HG03521 (cell line): ENCODE measurements around the gene RND3.

Experiments used
- ATAC-seq: cut with Tn5 transposase; IDR thresholded peaks from one replicate; pipeline ENCODE4 v1.9.1; 2021; ENCODE audit warnings: mild to moderate bottlenecking, moderate library complexity; ENCODE audit not compliant: unreplicated experiment

RND3 gene, protein sequence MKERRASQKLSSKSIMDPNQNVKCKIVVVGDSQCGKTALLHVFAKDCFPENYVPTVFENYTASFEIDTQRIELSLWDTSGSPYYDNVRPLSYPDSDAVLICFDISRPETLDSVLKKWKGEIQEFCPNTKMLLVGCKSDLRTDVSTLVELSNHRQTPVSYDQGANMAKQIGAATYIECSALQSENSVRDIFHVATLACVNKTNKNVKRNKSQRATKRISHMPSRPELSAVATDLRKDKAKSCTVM

DNA sequence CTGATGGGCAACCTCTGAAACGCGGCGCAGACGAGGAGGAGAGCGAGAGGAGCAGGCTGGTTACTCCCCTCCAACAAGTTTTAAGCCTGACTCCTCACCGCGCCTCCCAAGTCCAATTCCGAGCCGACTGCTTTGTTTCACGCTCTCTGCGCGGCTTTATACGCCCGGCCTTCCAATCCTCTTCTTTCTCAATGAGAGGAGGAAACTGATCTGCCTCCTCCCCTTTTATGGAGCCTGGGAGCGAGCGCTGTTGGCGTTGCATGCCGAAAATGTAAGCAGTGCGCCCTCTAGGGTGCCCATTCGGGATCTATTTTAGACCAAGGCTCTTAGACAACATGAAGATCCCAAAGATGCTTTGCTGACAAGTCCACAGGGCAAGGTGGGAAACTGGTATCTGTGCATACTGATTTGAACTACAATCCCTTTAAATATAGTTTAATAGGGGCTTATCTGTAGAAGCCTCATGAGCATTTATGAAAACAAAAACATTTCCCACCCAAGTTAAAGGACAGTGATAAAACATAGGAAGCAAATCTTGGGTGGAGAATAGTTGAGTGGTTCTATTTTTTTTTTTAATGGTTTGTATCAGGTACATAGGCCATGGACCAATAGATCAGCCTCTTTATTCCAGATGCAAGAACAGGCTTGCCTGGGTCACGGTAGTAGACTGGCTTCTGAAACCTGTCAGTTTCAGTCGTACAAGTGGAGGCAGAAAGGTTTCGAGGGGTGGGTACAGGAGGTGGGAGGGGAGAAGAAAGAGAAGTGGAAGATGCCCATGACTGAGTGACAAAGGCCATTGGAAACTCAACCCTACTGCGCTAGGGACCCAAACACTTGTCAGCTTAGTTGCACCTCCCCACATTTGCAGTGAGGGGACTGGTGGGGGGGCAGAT lies at the start of gene RND3:
Gene RND3, minus strand, starts transcription at position 131 of the 893 bp plus-strand sequence. CDS start 250 bp downstream, outside the sequence.
- ATAC-seq: peak; percentile 61

DNA sequence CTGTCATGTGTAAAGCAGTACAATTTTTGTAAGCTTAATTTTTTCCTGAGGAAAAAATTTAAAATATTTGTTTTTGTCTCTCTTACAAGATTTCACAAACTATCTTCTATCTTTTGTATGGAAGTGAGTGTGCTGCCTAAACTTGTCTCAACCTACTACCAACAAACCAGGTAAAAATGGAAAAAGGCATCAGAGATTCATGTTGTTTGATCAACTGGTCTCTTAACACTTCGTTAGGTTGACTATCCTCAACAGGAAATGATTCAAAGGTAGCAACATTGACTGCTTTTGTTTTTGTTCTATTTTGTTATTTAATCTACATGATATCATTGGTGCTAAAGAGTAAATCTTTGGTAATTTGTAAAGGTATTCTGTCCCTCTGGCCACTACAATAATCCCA lies 47.7 kb upstream of the RND3 start:
- no peak for ATAC-seq

DNA sequence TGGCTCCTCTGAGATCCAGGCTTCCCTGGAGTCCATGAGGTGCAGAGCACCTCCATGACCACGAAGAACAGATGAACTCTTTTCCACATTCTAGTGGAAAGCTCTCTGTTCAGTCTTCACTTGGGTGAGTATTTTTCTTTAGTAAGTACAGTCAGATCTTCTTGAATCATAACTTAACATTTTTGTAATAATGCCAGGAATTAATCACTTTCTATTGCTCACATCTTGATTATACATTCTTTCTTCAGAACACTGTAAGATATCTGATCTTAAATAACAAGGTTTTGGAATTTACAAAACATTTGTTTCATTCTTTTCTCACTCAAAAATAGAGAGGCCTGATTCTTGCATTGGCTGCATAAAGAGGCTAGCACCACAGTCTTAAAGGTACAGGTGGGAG lies 45.4 kb upstream of the RND3 start:
- ATAC-seq: no peak

DNA sequence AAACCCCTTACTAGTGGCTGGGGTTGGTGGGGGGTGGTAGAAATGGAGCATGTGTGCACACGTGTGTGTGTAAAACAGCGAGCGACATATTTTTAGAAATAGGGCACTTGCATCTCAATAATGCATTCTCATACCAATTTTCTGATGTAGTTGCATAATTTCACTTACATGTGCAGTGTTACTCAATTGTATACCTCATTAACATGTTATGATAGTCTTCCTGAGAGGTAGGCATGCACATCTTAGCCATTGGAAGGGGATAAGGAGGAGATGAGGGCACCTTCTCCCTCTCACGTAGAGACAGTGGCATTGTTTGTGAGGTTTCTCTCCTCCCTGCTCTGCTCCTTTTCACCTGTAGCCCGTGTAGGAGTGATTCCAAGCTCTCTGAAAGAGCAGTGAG lies 44.6 kb upstream of the RND3 start:
- ATAC-seq: no peak

DNA sequence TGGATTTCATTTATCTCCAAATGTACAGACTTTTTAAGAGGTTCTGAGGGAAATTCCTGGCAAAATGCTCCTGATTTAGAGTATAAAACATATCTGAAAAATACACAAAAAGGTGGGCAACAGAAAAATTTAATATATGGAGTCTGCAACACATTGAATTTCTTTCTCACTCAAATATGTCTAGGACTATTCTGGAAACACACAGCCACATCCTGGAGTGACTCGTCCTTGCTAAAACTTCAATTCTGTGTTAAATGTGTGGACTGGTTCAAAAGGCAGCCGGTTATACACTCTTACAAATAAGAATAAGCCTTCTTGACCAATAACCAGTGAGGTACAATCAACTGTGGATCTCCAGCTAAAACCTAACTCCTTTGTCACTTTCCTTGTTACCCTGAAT lies 44.1 kb upstream of the RND3 start:
- no peak for ATAC-seq

DNA sequence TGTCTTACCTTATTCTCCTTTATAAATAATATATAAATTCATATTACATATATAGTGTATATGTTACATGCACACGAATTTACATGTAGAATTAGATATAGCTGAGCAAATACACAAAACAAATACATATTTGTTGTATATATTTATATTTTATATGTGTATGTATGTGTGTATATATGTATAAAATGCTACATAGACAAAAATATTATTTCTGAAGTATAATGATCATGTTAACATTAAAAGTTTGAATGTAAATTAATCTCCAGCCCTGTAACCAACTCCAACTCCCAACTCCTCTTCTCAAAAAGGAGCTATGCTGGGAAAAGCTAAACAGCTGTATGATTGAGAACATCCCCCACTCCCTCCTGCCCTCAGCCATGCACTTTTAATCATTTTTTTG lies 42.7 kb upstream of the RND3 start:
- no peak for ATAC-seq

DNA sequence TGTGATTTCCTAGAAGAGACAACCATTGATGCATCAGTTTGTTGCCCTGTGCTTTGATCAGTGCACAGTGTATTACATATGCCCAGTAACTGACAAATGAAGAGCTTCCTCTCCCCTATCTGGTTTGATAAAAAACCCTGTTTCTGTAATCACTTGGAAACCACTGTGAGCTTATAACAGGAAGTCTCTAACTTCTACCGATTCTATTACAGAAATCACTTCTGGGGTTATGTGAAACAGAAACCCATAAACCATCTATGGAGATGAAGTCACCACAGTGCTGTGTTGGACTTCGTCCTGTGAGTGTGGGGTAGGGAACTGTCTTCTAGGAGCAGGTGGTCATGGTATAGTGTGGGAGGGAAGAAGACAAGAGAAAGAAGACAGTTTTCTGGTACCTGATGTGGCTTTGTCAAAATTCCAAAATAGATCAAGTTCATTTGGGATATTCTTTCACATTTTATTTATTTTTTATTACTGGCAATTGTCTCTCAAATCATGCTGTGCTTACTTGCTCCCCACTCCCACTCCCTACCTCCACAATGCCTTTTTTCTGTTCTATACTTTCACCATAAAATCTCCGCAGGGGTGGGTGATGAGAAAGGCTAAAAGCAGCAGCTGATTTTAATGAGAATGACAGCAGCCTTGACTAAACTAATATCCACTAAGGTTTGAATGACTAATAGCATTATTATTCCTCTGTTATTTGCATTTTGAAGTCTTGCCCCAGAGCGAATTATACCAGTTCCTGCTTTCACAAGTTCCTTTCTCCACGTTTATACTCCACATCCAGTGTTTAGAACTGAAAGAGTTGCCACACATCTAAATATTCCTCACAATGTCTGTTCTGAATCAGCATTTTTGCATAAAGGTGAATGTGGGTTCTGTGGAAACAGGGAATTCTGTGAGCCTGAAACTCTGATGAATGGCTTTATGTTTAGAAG lies 41.7 kb upstream of the RND3 start:
- ATAC-seq: peak; percentile 91

DNA sequence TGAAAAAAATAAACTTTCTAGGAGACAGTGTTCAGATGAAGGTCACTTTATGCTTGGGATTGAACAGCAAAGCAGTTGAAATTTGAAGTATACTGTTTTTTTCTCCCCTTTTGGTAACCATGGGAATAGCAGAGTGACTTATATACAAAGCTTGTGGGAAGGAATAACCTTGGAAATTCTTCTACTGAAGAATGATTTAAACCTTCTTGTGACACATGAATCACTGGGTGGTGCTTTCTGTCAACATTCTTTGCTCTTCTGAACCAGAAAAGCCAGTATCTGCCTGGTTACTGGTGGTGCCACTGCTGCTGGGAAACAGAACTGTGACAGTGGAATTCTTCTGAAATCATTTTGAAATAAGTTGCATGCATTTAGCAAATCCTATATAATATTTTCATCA lies 39.4 kb upstream of the RND3 start:
- no peak for ATAC-seq

DNA sequence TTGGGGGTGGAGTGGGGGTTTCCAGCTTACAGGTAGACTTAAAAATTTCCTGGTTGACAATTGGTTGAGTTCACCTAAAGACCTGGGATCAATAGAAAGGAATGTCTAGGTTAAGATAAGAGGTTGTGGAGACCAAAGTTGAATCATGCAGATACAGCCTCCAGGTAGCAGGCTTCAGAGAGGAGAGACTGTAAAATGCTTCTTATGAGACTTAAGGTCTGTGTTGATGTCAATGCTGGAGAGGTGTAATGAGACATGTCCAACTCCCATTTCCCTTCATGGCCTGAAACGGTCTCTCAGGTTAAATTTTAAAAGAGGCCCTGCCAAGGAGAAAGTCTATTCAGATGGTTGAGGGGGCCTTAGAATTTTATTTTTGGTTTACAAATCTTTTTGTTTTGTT lies 38.5 kb upstream of the RND3 start:
- ATAC-seq: no peak

DNA sequence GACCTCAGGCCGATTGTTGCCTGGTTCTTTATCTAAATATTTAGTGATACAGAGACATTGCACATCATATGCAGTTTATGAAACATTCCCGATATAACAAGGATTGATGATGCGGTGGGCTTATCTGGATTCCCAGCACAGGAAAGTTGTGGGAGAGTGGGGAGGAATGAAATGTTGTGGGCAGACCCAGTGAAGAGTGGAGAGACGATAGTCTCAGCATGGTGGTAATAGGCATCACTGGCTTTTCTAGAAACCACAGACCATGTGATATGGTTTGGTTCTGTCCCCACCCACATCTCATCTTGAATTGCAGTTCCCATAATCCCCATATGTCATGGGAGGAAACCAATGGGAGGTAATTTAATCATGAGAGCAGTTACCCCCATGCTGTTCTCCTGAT lies 34.8 kb upstream of the RND3 start:
- ATAC-seq: no peak

DNA sequence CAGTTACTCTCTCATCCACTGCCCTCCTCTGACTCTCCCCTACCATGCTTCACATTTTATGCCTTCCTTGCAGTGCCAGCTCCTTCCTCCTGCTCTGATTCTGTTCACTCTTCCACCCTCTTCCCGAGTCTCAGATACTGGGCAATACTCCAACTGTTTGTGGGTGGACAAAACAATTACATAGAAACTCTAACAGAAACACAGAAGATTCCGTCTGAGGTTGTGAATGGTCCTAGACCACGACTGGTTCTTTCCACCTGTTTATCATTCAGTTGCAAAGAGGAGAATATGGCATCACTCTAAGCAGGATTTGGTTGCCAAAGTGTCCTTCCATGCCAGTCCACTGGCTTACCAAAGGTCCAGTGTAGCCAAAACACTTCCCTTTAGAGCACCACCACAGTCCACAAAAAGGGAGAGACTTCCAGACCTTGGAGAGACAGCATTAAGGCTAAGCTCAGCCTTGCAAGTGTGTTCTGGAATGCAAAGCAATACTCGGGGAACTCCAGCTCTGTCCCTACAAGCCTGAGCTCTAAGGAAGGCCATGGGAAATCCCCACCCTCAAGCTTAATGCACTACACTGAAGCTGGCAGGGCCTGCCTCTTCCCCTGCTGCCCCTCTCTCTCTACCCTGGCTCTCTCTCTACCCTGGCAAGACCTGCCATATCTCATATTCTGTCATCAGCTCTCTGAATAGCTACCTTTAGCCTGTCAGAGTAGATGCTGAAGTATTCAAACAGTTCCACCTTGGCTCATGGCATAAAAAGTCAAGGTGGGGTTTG lies 33.6 kb upstream of the RND3 start:
- no peak for ATAC-seq

DNA sequence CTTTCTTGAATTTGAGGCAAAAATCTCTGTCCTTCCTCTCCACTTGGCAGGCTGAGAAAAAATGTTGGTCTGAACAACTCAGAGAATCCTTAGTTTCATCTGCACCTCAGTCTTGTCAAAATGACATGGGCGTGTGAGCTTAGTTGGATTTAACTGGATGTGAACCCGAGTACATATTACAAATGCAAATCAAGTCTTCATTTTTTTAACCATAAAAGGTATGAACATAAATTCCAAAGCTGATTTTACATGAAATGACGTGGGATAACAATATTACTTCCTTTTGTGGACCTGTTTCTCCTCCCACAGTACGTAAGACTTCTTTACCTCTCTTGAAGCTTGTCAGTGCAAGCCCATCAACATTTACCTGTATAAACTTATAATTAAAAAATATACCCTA lies 32.6 kb upstream of the RND3 start:
- no peak for ATAC-seq

DNA sequence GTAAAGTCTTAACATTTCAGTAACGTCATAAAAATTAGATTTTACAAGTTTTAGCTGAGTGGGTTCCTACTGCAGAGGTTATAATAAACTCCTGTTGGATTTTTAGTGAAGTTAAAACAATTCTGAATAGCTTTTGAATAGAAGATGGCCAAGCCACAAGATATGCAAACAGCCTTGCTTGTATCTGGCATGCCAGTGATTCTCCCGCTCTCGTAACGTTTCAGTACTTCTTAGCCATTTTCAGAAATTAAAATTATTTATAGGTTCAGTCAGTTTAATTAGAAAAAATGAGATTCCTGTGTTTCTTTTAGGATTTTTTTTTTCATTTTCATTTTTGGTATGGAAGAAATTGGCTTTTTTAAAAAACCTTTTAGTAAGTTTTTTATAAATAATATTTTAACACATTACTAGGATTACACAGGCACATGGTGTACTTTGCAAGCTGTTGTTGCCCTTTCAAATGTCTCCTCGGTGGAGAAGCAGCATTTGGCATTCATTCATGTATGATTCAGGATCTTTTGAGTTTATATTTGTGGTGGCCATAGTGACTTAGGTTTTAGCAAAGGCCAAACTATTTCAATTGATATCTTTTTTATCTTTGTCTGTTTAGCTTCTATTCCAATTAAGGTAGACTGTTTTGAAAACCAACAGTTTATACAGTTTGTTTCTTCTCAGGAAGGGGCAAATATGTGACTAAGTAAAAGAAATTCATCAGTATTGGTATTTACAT lies 30.6 kb upstream of the RND3 start:
- no peak for ATAC-seq

DNA sequence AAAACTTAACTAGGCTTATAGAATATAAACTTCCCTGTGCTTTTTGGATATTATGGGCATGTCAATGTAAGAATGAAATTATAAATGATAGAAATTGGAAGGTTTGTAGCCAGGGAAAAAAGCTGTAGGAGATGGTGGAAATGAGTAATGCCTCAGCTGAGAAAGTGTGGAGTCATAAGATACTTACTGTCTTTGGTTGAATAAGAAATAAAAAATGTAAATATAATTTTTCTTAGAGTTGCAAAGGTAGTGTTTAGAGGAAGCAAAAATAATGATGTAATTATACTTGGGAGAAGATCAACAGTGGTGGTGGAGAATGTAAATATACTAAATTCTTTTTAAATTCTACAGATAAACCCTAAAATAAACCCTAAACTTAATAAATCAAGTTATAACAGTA lies 26.2 kb upstream of the RND3 start:
- ATAC-seq: no peak

DNA sequence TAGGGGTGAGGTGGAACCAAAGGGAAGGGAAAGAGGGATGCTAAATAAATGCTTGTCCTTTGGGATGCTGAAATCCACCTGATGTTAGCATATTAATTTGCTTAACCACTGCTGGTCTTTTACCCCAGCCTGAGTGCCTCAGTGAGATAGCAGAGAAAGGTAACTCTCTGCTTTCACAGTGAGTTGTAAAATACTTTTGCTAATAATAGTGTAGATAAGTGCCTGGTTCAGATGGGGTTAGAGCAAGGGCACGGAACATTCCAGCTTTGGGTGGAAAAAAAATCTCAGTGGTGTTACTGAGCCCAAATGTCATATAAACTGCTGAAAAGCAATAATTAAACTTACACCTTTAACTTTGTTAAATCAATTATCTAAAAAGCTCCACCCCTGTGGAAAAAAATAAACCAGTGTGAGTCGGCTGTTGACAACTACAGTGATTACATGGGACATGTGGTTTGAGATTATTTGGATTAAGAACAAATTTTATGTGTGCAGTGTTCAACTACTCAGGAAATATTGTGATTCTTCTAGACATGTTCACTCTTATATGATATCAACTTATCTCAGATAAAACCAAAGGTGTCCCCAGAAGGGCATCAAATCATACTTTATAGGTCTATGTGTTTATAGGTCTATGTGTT lies 21.1 kb upstream of the RND3 start:
- ATAC-seq: no peak

DNA sequence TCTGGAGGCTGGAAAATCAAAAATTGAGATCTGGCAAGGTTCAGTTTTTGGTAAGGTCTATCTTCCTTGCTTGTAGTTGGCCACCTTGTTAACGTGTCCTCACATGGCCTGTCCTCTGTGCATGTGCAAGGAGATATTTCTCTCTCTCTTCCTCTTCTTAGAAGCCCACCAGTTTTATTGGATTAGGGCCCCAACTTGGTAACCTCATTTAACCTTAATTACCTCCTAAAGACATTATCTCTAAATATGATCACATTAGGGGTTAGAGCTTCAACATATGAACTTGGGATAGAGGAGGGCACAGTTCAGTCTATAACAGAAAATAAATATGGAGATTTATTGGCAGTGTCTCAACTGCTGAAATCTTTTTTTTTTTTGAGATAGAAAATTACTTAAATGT lies 19.6 kb upstream of the RND3 start:
- ATAC-seq: no peak

DNA sequence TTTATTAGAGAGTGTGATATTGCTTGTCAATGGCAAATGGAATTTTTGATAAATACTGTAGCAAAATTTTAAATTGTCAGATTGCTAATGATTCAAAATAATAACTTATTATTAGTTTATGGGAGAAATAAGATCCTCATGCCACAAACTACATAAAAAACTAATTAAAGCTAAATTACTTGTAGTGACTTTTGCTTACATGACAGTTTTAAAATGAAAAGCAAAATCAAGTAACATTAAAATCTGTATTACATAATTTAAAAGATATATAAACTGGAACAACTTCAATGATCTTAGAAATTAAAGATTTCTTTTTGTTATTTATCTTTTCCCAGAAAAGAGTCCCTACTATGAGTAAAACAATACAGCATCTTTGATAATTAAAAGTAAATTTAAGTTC lies 17.7 kb upstream of the RND3 start:
- no peak for ATAC-seq

DNA sequence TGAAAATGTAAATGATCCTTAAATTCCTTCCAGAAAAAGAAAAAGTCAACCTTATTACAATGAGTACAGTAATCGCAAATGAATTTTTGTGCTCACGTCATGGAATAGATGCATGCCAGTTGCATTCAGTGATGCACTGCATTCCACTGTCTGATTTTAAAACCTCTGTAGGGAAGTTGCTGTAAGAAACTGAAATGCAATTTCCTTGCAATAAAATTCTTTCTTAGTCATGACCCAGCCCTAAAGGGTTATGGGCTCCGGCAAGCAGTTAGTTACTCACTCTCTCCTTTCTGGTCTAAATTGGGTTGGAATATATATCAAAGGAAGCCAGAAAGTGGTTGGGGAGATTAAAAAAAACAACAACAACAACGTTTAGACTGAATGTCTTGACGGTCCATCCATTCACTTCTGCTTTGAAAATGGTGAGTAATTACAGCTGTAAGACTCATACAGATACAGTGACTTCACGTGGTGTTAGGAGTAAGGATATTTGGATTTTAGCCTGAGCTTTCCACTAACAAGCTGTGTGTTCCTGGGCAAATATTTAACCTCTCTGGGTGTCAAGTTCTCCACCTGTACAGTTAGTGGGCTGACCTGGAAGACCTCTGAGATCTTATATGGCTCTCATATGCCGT lies 8.6 kb upstream of the RND3 start:
- ATAC-seq: no peak

DNA sequence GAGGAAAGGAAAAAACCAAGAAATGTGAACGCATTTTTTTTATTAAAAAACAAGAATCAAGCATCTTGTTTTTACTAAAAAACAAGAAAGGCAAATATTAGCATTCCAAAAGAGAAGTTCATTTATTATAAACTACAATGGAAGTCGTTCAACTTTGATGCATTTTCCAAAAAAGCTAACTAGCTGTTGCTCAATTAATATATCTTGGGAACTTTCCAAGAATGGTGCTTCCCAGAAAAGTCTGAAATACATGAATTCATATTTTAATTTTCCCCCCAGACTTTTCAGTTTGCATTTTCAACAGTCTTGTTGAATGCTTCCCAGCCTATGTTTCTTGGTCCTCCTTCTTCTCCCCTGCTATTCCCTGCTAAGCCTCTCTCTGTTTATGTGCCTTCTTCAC lies 7.5 kb upstream of the RND3 start:
- no peak for ATAC-seq
